ENCODE results near the gene PROSER1. TPM values are rescaled to one million over a fixed set of nuclear protein-coding genes. Genes with fewer than 3 reads are reported as not detected.
A peak's percentile ranks its signal among the peaks of the same experiment; 100 is the strongest.

The PROSER1 gene
- total and polyA plus RNA-seq, 9 of the 15 experiments (the other 6 are each of a cell fraction or from before 2014, with no cell fraction given): 9.2 to 36.2 (median 10.4) TPM

GRCh38 chr13:39020853-39021462 lies 16.9 kb downstream of the PROSER1 start:
- no peak for TF ChIP-seq ZEB2 (IDR thresholded peaks at IDR 0.05)
- 0 out of 2 replicates have a peak, but pooled peaks have one; percentile 7 for TF ChIP-seq MAFG (tag; conservative IDR thresholded peaks at IDR 0.05)
- TF ChIP-seq SREBF2 (CRISPR knock-in tag; IDR thresholded peaks at IDR 0.05): no peak
- TF ChIP-seq GTF2E2 (tag; IDR thresholded peaks at IDR 0.05): no peak
- TF ChIP-seq PKNOX1 (IDR thresholded peaks at IDR 0.05): peak; percentile 87
- TF ChIP-seq, protein P1, sequence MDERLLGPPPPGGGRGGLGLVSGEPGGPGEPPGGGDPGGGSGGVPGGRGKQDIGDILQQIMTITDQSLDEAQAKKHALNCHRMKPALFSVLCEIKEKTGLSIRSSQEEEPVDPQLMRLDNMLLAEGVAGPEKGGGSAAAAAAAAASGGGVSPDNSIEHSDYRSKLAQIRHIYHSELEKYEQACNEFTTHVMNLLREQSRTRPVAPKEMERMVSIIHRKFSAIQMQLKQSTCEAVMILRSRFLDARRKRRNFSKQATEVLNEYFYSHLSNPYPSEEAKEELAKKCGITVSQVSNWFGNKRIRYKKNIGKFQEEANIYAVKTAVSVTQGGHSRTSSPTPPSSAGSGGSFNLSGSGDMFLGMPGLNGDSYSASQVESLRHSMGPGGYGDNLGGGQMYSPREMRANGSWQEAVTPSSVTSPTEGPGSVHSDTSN (CRISPR knock-in tag; IDR thresholded peaks at IDR 0.05; ENCODE audit: low read depth): no peak
- TF ChIP-seq, protein P1 (tag; conservative IDR thresholded peaks at IDR 0.05; ENCODE audit: low read depth): peak; percentile 86
- peak; percentile 88 for TF ChIP-seq MEIS2 (IDR thresholded peaks at IDR 0.05; ENCODE audit: partially characterized antibody)
- no peak for TF ChIP-seq GTF2A2 (tag; IDR thresholded peaks at IDR 0.05)
- Histone ChIP-seq H2AFZ (ENCODE audit: low read depth, low read length) (no peak overlapping the region), H3K9ac (ENCODE audit: insufficient read depth in 1 of 2, low read depth in 2 of 2, low read length in 2 of 2) (no peak overlapping the region), H3K9me1 (ENCODE audit: control insufficient read depth, insufficient read depth, low read length) (no peaks in the 10 kb centered on the region), H3K27me3 (ENCODE audit: control insufficient read depth in 2 of 2, insufficient read depth in 2 of 2, low read length in 2 of 2) (no peaks in the 10 kb centered on the region), H3K27ac (ENCODE audit: extremely low read depth, low read depth, low read length) (no peak overlapping the region), H3K4me1 (replicated peaks in 1 of 2; ENCODE audit: control insufficient read depth in 2 of 2, insufficient read depth in 2 of 2, low read length in 2 of 2) (no peaks in the 10 kb centered on the region), H3K36me3 (ENCODE audit: control insufficient read depth, insufficient read depth, low read length) (peaks cover 77% of the 10 kb centered on the region), H3K4me2 (ENCODE audit: insufficient read depth, low read length) (no peak overlapping the region), H3K9me3 (replicated peaks; ENCODE audit: control insufficient read depth, insufficient read depth, low read depth, low read length) (no peaks in the 10 kb centered on the region), H3K4me3 (no peak overlapping the region), H3K79me2 (ENCODE audit: control insufficient read depth, insufficient read depth, low read length) (no peaks in the 10 kb centered on the region), H4K20me1 (replicated peaks; ENCODE audit: control insufficient read depth, insufficient read depth, low read length) (no peaks in the 10 kb centered on the region)
- peak in 2 of 4 experiments; percentile 10 to 11 for DNase-seq (ENCODE audit: extremely low read depth in 1 of 4, low spot score in 3 of 4)
- FAIRE-seq: no peak
- ATAC-seq: peak; percentile 72
- no TSS peak for BruUV-seq (replicated peaks)
- intact Hi-C loops (cut with micrococcal nuclease): no loop called here
- CTCF ChIA-PET (ENCODE audit: low intra/inter-chr PET ratio): no interaction called here
- WGBS (ENCODE audit: insufficient coverage, low coverage, missing lambda C conversion rate): 64% methylated on average over 4 of the region's 4 CpGs
- in situ Hi-C loops (cut with MboI): no loop called here
- POLR2A ChIA-PET: interaction anchor here (0.6 kb wide), 1 partner anchor 1604 kb away, joined by 3 read pairs; no protein-coding TSS in a partner anchor
